IMR-90 (cell line): Measurements from ENCODE around the gene ICAM5. TPM values are rescaled to one million over a fixed set of nuclear protein-coding genes. Genes with fewer than 3 reads are reported as not detected.

Source experiments
- ATAC-seq: fragments of 200-7000 bp; cut with Tn5 transposase; 2 replicates; pipeline ENCODE4 v1.9.1; 2020; ENCODE audit warnings: low read depth, mild to moderate bottlenecking, moderate library complexity
- BruUV-seq: library from RNA; stranded (reverse); fragments of 400-500 nt; replicated peaks from 2 replicates; lab custom pipeline; 2021; lab: Mats Ljungman, UMichigan
- CTCF ChIA-PET: fragments of 300-600 bp; formaldehyde crosslinking; extraction: SDS; loops from one replicate; lab custom pipeline; 2021; ENCODE audit warnings: antibody characterized with exemption; lab: Yijun Ruan, JAX
- POLR2A ChIA-PET: fragments of 300-600 bp; sonication (Branson Sonifier 250); formaldehyde crosslinking; loops from one replicate; lab custom pipeline; 2022; ENCODE audit warnings: antibody characterized with exemption; ENCODE audit not compliant: unreplicated experiment; lab: Charles Lee
- DNase-seq: peaks from one replicate; pipeline ENCODE4 v3.0.0; 2013
- H2AFZ ChIP-seq: replicated peaks from 2 replicates; pipeline ENCODE3; 2013; ENCODE audit warnings: low read length, mild to moderate bottlenecking; ENCODE audit not compliant: poor library complexity
- H2AK5ac ChIP-seq: 2 replicates; pipeline ENCODE4 v1.6.1; 2013; ENCODE audit warnings: low read depth, low read length, inconsistent platforms
- H2AK9ac ChIP-seq: replicated peaks from 2 replicates; pipeline ENCODE3; 2013; ENCODE audit warnings: mild to moderate bottlenecking, low read depth, low read length, moderate library complexity; ENCODE audit not compliant: poor library complexity
- H2BK120ac ChIP-seq: 2 replicates; pipeline ENCODE4 v1.6.1; 2013; ENCODE audit warnings: low read depth, low read length, inconsistent platforms
- H2BK15ac ChIP-seq: 3 replicates; pipeline ENCODE4 v1.6.1; 2013; ENCODE audit warnings: low read depth, low read length, inconsistent platforms
- H2BK20ac ChIP-seq: 2 replicates; pipeline ENCODE4 v1.6.1; 2013; ENCODE audit warnings: low read depth, mild to moderate bottlenecking, inconsistent platforms, low read length, moderate library complexity
- H2BK5ac ChIP-seq: 2 replicates; pipeline ENCODE4 v1.6.1; 2013; ENCODE audit warnings: mild to moderate bottlenecking, low read depth, low read length, inconsistent platforms; ENCODE audit not compliant: poor library complexity, severe bottlenecking
- H3K14ac ChIP-seq: replicated peaks from 2 replicates; pipeline ENCODE4 v1.6.1; 2013; ENCODE audit warnings: low read depth, low read length, inconsistent platforms
- H3K18ac ChIP-seq: 2 replicates; pipeline ENCODE4 v1.6.1; 2013; ENCODE audit warnings: low read depth, low read length, control low read depth
- H3K23ac ChIP-seq: 2 replicates; pipeline ENCODE4 v1.6.1; 2013; ENCODE audit warnings: low read depth, low read length, inconsistent platforms
- H3K27ac ChIP-seq: 2 replicates; pipeline ENCODE4 v1.5.1; 2013; ENCODE audit warnings: mild to moderate bottlenecking, control low read depth, low read length; ENCODE audit not compliant: insufficient read depth
- H3K27me3 ChIP-seq: 2 replicates; pipeline ENCODE4 v1.6.1; 2013; ENCODE audit warnings: low read length; ENCODE audit not compliant: control insufficient read depth, insufficient read depth
- H3K36me3 ChIP-seq: 2 replicates; pipeline ENCODE4 v1.6.1; 2013; ENCODE audit warnings: low read length, mixed read lengths; ENCODE audit not compliant: control insufficient read depth, insufficient read depth
- H3K4ac ChIP-seq: 2 replicates; pipeline ENCODE4 v1.6.1; 2013; ENCODE audit warnings: low read depth, low read length, inconsistent platforms
- H3K4me1 ChIP-seq: 2 replicates; pipeline ENCODE4 v1.6.1; 2013; ENCODE audit warnings: low read length, mixed read lengths; ENCODE audit not compliant: control insufficient read depth, insufficient read depth
- H3K4me2 ChIP-seq: 2 replicates; pipeline ENCODE4 v1.6.1; 2013; ENCODE audit warnings: low read depth, mild to moderate bottlenecking, control low read depth, low read length, moderate library complexity
- H3K4me3 ChIP-seq: 2 replicates; pipeline ENCODE4 v1.5.1; 2013; ENCODE audit warnings: low read depth, mild to moderate bottlenecking, control low read depth, low read length, moderate library complexity; ENCODE audit not compliant: insufficient read depth
- H3K56ac ChIP-seq: 2 replicates; pipeline ENCODE4 v1.6.1; 2013; ENCODE audit warnings: low read length, inconsistent platforms; ENCODE audit not compliant: insufficient read depth; ENCODE audit errors: extremely low read depth
- H3K79me1 ChIP-seq, 2 experiments: 2 replicates each; pipeline ENCODE4 v1.6.1; 2013; ENCODE audit warnings: low read length in 2 of 2, inconsistent platforms in 1 of 2, low read depth in 1 of 2
- H3K9ac ChIP-seq: 2 replicates; pipeline ENCODE4 v1.6.1; 2013; ENCODE audit warnings: low read depth, low read length, control low read depth
- H3K9me1 ChIP-seq: 2 replicates; pipeline ENCODE4 v1.6.1; 2013; ENCODE audit warnings: low read length, inconsistent platforms; ENCODE audit not compliant: insufficient read depth
- H3K9me3 ChIP-seq: 2 replicates; pipeline ENCODE4 v1.6.1; 2013; ENCODE audit warnings: low read length; ENCODE audit not compliant: control insufficient read depth, insufficient read depth
- H4K20me1 ChIP-seq: 2 replicates; pipeline ENCODE4 v1.6.1; 2013; ENCODE audit warnings: low read length, inconsistent platforms; ENCODE audit not compliant: insufficient read depth
- H4K5ac ChIP-seq: 2 replicates; pipeline ENCODE4 v1.6.1; 2013; ENCODE audit warnings: mild to moderate bottlenecking, low read depth, low read length, control low read depth
- H4K8ac ChIP-seq, 2 experiments: 2 replicates each; pipeline ENCODE4 v1.6.1; 2013; ENCODE audit warnings: low read depth in 2 of 2, low read length in 2 of 2, control low read depth in 1 of 2, inconsistent platforms in 1 of 2
- H4K91ac ChIP-seq: 2 replicates; pipeline ENCODE4 v1.6.1; 2013; ENCODE audit warnings: low read depth, low read length, inconsistent platforms; ENCODE audit not compliant: insufficient read depth
- BHLHE40 ChIP-seq: fragments of 150-350 bp; IDR thresholded peaks from 2 replicates; pipeline ENCODE4 v1.6.1; 2016; ENCODE audit warnings: mild to moderate bottlenecking, low read depth, low read length
- CHD1 ChIP-seq: IDR thresholded peaks from 2 replicates; pipeline ENCODE4 v1.6.1; 2012; ENCODE audit warnings: low read depth, low read length, improper control_type of control experiment
- MAFK ChIP-seq: IDR thresholded peaks from 2 replicates; pipeline ENCODE4 v1.6.1; 2012; ENCODE audit warnings: low read depth, low read length, improper control_type of control experiment
- MAZ ChIP-seq: IDR thresholded peaks from 2 replicates; pipeline ENCODE4 v1.6.1; 2012; ENCODE audit warnings: low read depth, mild to moderate bottlenecking, low read length, improper control_type of control experiment, moderate library complexity, borderline replicate concordance
- MXI1 ChIP-seq: IDR thresholded peaks from 2 replicates; pipeline ENCODE4 v1.6.1; 2012; ENCODE audit warnings: low read depth, mild to moderate bottlenecking, low read length, moderate library complexity, borderline replicate concordance
- NFE2L2 ChIP-seq: fragments of 150-350 bp; IDR thresholded peaks from 2 replicates; pipeline ENCODE4 v1.6.1; 2016; ENCODE audit warnings: low read depth, mild to moderate bottlenecking, low read length
- RAD21 ChIP-seq: IDR thresholded peaks from 2 replicates; pipeline ENCODE4 v1.6.1; 2012; ENCODE audit warnings: low read length, improper control_type of control experiment
- WGBS, 2 experiments: methylation state at CpG; one replicate each; pipeline versions ENCODE4 v1.1.5 to v1.1.7; 2013; ENCODE audit warnings: missing lambda C conversion rate in 2 of 2; ENCODE audit not compliant: insufficient read length in 1 of 2; ENCODE audit errors: extremely low coverage in 2 of 2; 5-methylcytosine and 5-hydroxymethylcytosine counted together
- dilution Hi-C: fragments of 300-500 bp; cut with HindIII; formaldehyde crosslinking; loops from one replicate; pipeline ENCODE4 v1.14.3; 2018; ENCODE audit warnings: low sequenced_read_pairs; ENCODE audit not compliant: unreplicated experiment
- in situ Hi-C: fragments of 300-500 bp; cut with MboI; formaldehyde crosslinking; loops from 3 replicates; pipeline ENCODE4 v1.14.3; 2019; ENCODE audit warnings: low sequenced_read_pairs, inconsistent platforms, mixed read lengths
- intact Hi-C: fragments of 100-400 bp; cut with micrococcal nuclease; formaldehyde crosslinking; loops from 2 replicates; pipeline ENCODE4 v1.10.0; 2022
- polyA plus RNA-seq, 3 experiments: library from polyadenylated mRNA; depleted of rRNA; stranded (reverse); fragments of >200 nt; gene quantifications; 2 replicates each; pipeline ENCODE4 v1.2.3, GENCODE V29; 2012; ENCODE audit warnings: low replicate concordance in 1 of 3
- total RNA-seq: library from RNA; depleted of rRNA; stranded (reverse); fragments of >200 nt; gene quantifications from 2 replicates; pipeline ENCODE4 v1.2.3, GENCODE V29; 2012
- TF ChIP-seq, protein P1 (sequence below): conservative IDR thresholded peaks from 2 replicates; pipeline ENCODE4 v1.5.1; 2012; ENCODE audit warnings: mild to moderate bottlenecking, low read depth, low read length, improper control_type of control experiment

The ICAM5 gene
- total and polyA plus RNA-seq, 2 of the 4 experiments (the other 2 are of a cell fraction) = 3.0 to 23.9 TPM

DNA sequence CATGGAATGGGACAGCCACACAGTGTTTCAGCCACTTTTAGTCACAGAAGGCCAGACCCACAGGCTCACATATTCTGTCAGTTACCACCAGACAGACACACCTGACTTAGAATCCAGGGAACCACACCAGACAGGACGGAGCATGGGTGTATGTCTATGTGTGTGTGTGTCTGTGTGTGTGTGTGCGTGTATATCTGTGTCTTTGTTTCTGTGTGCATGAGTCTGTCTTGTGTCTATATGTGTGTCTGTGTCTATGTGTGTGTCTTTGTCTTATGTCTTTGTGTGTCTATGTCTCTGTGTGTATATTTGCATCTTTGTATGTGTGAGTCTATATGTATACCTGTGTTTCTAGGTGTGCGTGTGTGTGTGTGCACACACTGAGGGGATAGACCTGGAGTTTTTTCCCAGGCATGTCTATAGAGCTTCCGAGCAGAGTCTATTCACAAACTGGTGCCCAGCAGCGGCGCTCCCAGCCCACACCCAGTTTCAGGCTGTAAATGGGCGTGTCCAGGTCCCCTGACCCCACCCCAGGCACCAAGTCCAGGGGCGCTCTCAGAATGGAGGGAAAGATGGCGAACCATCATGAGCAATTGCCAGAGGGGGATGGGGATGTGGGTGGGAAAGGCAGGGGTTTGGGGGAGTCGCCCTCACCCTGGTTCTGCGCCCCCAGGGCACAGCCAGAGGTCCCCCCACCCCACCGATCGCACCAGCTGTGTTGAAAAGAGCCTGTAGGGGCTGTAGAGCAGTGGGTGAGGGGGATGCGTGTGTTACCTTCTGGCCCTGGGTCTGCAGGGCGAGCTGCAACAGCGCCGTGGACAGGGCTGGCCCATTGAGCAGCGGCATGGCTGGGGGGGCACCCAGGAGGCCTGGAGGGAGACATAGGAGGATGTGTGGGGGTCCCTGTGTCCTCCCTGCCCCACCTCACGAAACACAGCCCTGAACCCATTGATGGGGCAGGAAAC, 32.4 kb downstream of the ICAM5 start:
- H3K36me3 ChIP-seq = peaks cover 75% of the 10 kb centered on the region

More for the DNA sequence above, 32.4 kb downstream of the ICAM5 start:
- Histone ChIP-seq H3K14ac (no peak overlapping the region), H2BK15ac (no peak overlapping the region), H4K8ac (no peak overlapping the region), H3K79me1 (peaks cover 9 to 14% of the 10 kb centered on the region in 2 experiments; a peak in 3 of 4 replicates), H2AK9ac (no peak overlapping the region), H2BK5ac (no peak overlapping the region), H2BK120ac (no peak overlapping the region), H2AK5ac (no peak overlapping the region), H3K4me1 (no peaks in the 10 kb centered on the region), H4K20me1 (peaks cover 9% of the 10 kb centered on the region; the same call in 1 of the 2 replicates), H3K9ac (no peak overlapping the region), H3K27me3 (no peaks in the 10 kb centered on the region), H3K27ac (no peak overlapping the region), H3K9me1 (no peaks in the 10 kb centered on the region), H3K23ac (no peak overlapping the region), H2BK20ac (no peak overlapping the region), H4K91ac (no peak overlapping the region), H3K18ac (no peak overlapping the region), H4K5ac (no peak overlapping the region), H2AFZ (no peak overlapping the region), H3K4ac (no peak overlapping the region), H3K9me3 (no peaks in the 10 kb centered on the region), H3K4me2 (no peak overlapping the region), H3K56ac (no peak overlapping the region), H3K4me3 (no peak overlapping the region)
- 90% methylated on average over 2 of the region's 19 CpGs; no CpG with 5 or more reads in 1 of the 2 experiments for WGBS, 2 experiments
- ChIA-PET CTCF (no interaction called here), POLR2A (no interaction called here)
- in situ Hi-C loops = no loop called here
- intact Hi-C loops = no loop called here
- dilution Hi-C loops = no loop called here
- no peak for ATAC-seq
- BruUV-seq = no TSS peak
- no peak for TF ChIP-seq RAD21
- no peak for TF ChIP-seq CHD1
- no peak for TF ChIP-seq NFE2L2
- TF ChIP-seq MXI1 = no peak
- no peak for TF ChIP-seq MAFK
- TF ChIP-seq, protein P1, sequence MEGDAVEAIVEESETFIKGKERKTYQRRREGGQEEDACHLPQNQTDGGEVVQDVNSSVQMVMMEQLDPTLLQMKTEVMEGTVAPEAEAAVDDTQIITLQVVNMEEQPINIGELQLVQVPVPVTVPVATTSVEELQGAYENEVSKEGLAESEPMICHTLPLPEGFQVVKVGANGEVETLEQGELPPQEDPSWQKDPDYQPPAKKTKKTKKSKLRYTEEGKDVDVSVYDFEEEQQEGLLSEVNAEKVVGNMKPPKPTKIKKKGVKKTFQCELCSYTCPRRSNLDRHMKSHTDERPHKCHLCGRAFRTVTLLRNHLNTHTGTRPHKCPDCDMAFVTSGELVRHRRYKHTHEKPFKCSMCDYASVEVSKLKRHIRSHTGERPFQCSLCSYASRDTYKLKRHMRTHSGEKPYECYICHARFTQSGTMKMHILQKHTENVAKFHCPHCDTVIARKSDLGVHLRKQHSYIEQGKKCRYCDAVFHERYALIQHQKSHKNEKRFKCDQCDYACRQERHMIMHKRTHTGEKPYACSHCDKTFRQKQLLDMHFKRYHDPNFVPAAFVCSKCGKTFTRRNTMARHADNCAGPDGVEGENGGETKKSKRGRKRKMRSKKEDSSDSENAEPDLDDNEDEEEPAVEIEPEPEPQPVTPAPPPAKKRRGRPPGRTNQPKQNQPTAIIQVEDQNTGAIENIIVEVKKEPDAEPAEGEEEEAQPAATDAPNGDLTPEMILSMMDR = no peak
- no peak for TF ChIP-seq BHLHE40
- TF ChIP-seq MAZ = no peak
- no peak for DNase-seq
